OCI-LY1 (cell line): Measurements from ENCODE around the gene PACSIN2.

Source experiments
- CTCF ChIP-seq: fragments of 200-600 bp; sonication (generic), shearing (Covaris generic); IDR thresholded peaks from 2 replicates; pipeline ENCODE4 v1.5.1; 2017; ENCODE audit warnings: mild to moderate bottlenecking, antibody characterized with exemption, low read length, moderate library complexity, mixed read lengths
- EZH2 ChIP-seq: fragments of 200-600 bp; sonication (generic), shearing (Covaris generic); IDR thresholded peaks from 2 replicates; pipeline ENCODE4 v1.8.0; 2017; ENCODE audit warnings: borderline replicate concordance, mixed run types, mild to moderate bottlenecking, antibody characterized with exemption, low read length, moderate library complexity, mixed read lengths

GRCh38 chr22:42825796-42826195, 189.2 kb downstream of the PACSIN2 start:
- TF ChIP-seq CTCF (no peak), EZH2 (no peak)
